HFF-Myc (cell line): Measurements from ENCODE around the gene ST6GAL2.

ENCODE experiments used
- DNase-seq: peaks from one replicate; pipeline ENCODE4 v3.0.0-alpha.2; 2011; ENCODE audit warnings: low read depth; ENCODE audit errors: extremely low read depth
- H3K4me3 ChIP-seq: replicated peaks from 2 replicates; pipeline ENCODE4 v1.5.1; 2011; ENCODE audit warnings: low read depth, mild to moderate bottlenecking, control low read depth, low read length
- CTCF ChIP-seq: IDR thresholded peaks from 2 replicates; pipeline ENCODE4 v1.5.1; 2012; ENCODE audit warnings: mild to moderate bottlenecking, low read depth, low read length, control low read depth; ENCODE audit errors: missing control alignments

ST6GAL2 gene

GRCh38 chr2:106866641-106867040, 19.3 kb downstream of the ST6GAL2 start:
- no peak overlapping the region for H3K4me3 ChIP-seq
- no peak for DNase-seq
- no peak for TF ChIP-seq CTCF

GRCh38 chr2:106864051-106864450, 21.9 kb downstream of the ST6GAL2 start:
- no peak for TF ChIP-seq CTCF
- no peak overlapping the region for H3K4me3 ChIP-seq
- no peak for DNase-seq

GRCh38 chr2:106863387-106863786, 22.6 kb downstream of the ST6GAL2 start:
- peak; percentile 38 for TF ChIP-seq CTCF
- no peak for DNase-seq
- H3K4me3 ChIP-seq, result no peak overlapping the region

GRCh38 chr2:106859498-106859897, 26.5 kb downstream of the ST6GAL2 start:
- H3K4me3 ChIP-seq, result no peak overlapping the region
- DNase-seq, result no peak
- TF ChIP-seq CTCF, result no peak

GRCh38 chr2:106858810-106859209, 27.2 kb downstream of the ST6GAL2 start:
- DNase-seq, result no peak
- TF ChIP-seq CTCF, result peak; percentile 6
- H3K4me3 ChIP-seq, result no peak overlapping the region

- TF ChIP-seq CTCF, result no peak
- no peak overlapping the region for H3K4me3 ChIP-seq
- DNase-seq, result no peak
These were observed 28.0 kb downstream of the ST6GAL2 start for GRCh38 chr2:106857882-106858478.

GRCh38 chr2:106853631-106854030, 32.3 kb downstream of the ST6GAL2 start:
- no peak for TF ChIP-seq CTCF
- H3K4me3 ChIP-seq, result no peak overlapping the region
- no peak for DNase-seq
